H9 (cell line): ENCODE results near the gene TRIB2. TPM values are rescaled to one million over a fixed set of nuclear protein-coding genes. Genes with fewer than 3 reads are reported as not detected.

Source experiments
- DNase-seq: peaks from one replicate; pipeline ENCODE4 v3.0.0-alpha.2; 2017
- H2AFZ ChIP-seq: one replicate; pipeline ENCODE4 v1.6.1; 2013; ENCODE audit warnings: mild to moderate bottlenecking, low read length, control low read depth, moderate library complexity
- H2AK5ac ChIP-seq: 2 replicates; pipeline ENCODE4 v1.6.1; 2013; ENCODE audit warnings: low read length, control low read depth, mixed read lengths; ENCODE audit not compliant: insufficient read length
- H2BK120ac ChIP-seq: one replicate; pipeline ENCODE4 v1.6.1; 2013; ENCODE audit warnings: low read depth, mild to moderate bottlenecking, low read length, control low read depth, inconsistent platforms; ENCODE audit not compliant: poor library complexity, severe bottlenecking
- H2BK12ac ChIP-seq: 2 replicates; pipeline ENCODE4 v1.6.1; 2013; ENCODE audit warnings: low read length, control low read depth, mixed read lengths, low read depth; ENCODE audit not compliant: insufficient read length
- H2BK15ac ChIP-seq: 2 replicates; pipeline ENCODE4 v1.6.1; 2013; ENCODE audit warnings: low read depth, low read length, control low read depth
- H2BK20ac ChIP-seq: one replicate; pipeline ENCODE4 v1.6.1; 2013; ENCODE audit warnings: low read depth, mild to moderate bottlenecking, low read length, control low read depth, inconsistent platforms; ENCODE audit not compliant: poor library complexity, severe bottlenecking
- H2BK5ac ChIP-seq: 2 replicates; pipeline ENCODE4 v1.6.1; 2013; ENCODE audit warnings: low read length, control low read depth, mixed read lengths; ENCODE audit not compliant: insufficient read length
- H3K14ac ChIP-seq: 2 replicates; pipeline ENCODE4 v1.6.1; 2013; ENCODE audit warnings: low read length, control low read depth; ENCODE audit not compliant: insufficient read depth
- H3K18ac ChIP-seq: 2 replicates; pipeline ENCODE4 v1.6.1; 2013; ENCODE audit warnings: low read depth, mild to moderate bottlenecking, mixed read lengths, low read length, control low read depth; ENCODE audit not compliant: insufficient read length
- H3K23ac ChIP-seq: 2 replicates; pipeline ENCODE4 v1.6.1; 2013; ENCODE audit warnings: low read length, control low read depth, mixed read lengths, low read depth; ENCODE audit not compliant: insufficient read length
- H3K23me2 ChIP-seq: 2 replicates; pipeline ENCODE4 v1.6.1; 2013; ENCODE audit warnings: low read depth, mild to moderate bottlenecking, mixed read lengths, low read length, control low read depth; ENCODE audit not compliant: insufficient read length, poor library complexity, severe bottlenecking
- H3K27ac ChIP-seq: 2 replicates; pipeline ENCODE4 v1.5.1; 2013; ENCODE audit warnings: low read length, control low read depth, mixed read lengths, low read depth; ENCODE audit not compliant: insufficient read length
- H3K27me3 ChIP-seq: 2 replicates; pipeline ENCODE4 v1.6.1; 2013; ENCODE audit warnings: low read length, control low read depth, inconsistent platforms; ENCODE audit not compliant: insufficient read depth
- H3K4ac ChIP-seq: 2 replicates; pipeline ENCODE4 v1.6.1; 2013; ENCODE audit warnings: low read depth, mild to moderate bottlenecking, control low read depth, inconsistent platforms, low read length, moderate library complexity
- H3K4me1 ChIP-seq: 2 replicates; pipeline ENCODE4 v1.6.1; 2013; ENCODE audit warnings: low read length, control low read depth, inconsistent platforms; ENCODE audit not compliant: insufficient read depth
- H3K4me2 ChIP-seq: 2 replicates; pipeline ENCODE4 v1.6.1; 2013; ENCODE audit warnings: low read length, control low read depth, mixed read lengths; ENCODE audit not compliant: insufficient read length, insufficient read depth
- H3K56ac ChIP-seq: 2 replicates; pipeline ENCODE4 v1.6.1; 2013; ENCODE audit warnings: low read depth, mild to moderate bottlenecking, mixed read lengths, low read length, control low read depth; ENCODE audit not compliant: insufficient read length
- H3K79me1 ChIP-seq: 2 replicates; pipeline ENCODE4 v1.6.1; 2013; ENCODE audit warnings: low read depth, mild to moderate bottlenecking, moderate library complexity, low read length, control low read depth, inconsistent platforms; ENCODE audit not compliant: insufficient read depth, poor library complexity, severe bottlenecking
- H3K79me2 ChIP-seq: 2 replicates; pipeline ENCODE4 v1.6.1; 2013; ENCODE audit warnings: low read length, control low read depth, inconsistent platforms; ENCODE audit not compliant: insufficient read depth
- H3K9ac ChIP-seq: 2 replicates; pipeline ENCODE4 v1.6.1; 2013; ENCODE audit warnings: low read length, control low read depth, mixed read lengths; ENCODE audit not compliant: insufficient read length; ENCODE audit errors: extremely low read depth
- H3K9me3 ChIP-seq: one replicate; pipeline ENCODE4 v1.6.1; 2013; ENCODE audit warnings: low read depth, low read length, inconsistent platforms; ENCODE audit not compliant: control insufficient read depth
- H3T11ph ChIP-seq: one replicate; pipeline ENCODE4 v1.6.1; 2013; ENCODE audit warnings: mild to moderate bottlenecking, low read length, control low read depth, inconsistent platforms
- H4K20me1 ChIP-seq: one replicate; pipeline ENCODE4 v1.6.1; 2013; ENCODE audit not compliant: control insufficient read depth, insufficient read length, insufficient read depth
- H4K5ac ChIP-seq: 2 replicates; pipeline ENCODE4 v1.6.1; 2013; ENCODE audit warnings: low read depth, mild to moderate bottlenecking, mixed read lengths, low read length, control low read depth; ENCODE audit not compliant: insufficient read length
- H4K8ac ChIP-seq: replicated peaks from 2 replicates; pipeline ENCODE4 v1.6.1; 2013; ENCODE audit warnings: low read length, control low read depth, mixed read lengths, low read depth; ENCODE audit not compliant: insufficient read length
- H4K91ac ChIP-seq: 2 replicates; pipeline ENCODE4 v1.6.1; 2013; ENCODE audit warnings: low read depth, mild to moderate bottlenecking, moderate library complexity, mixed read lengths, low read length, control low read depth; ENCODE audit not compliant: insufficient read length
- H3K27ac Mint-ChIP-seq, 3 experiments: 2 replicates in 2 of 3; 3 replicates in 1 of 3; pipeline ENCODE4 v1.8.0; 2020 to 2021; ENCODE audit warnings: mixed read lengths in 3 of 3, mild to moderate bottlenecking in 1 of 3, moderate library complexity in 1 of 3
- H3K27me3 Mint-ChIP-seq: 2 replicates; pipeline ENCODE4 v1.8.0; 2021; ENCODE audit warnings: low read depth, mild to moderate bottlenecking, moderate library complexity, mixed read lengths
- H3K36me3 Mint-ChIP-seq, 3 experiments: 2 replicates in 2 of 3; 3 replicates in 1 of 3; pipeline ENCODE4 v1.8.0; 2020 to 2021; ENCODE audit warnings: low read depth in 3 of 3, mixed read lengths in 3 of 3; ENCODE audit not compliant: insufficient read depth in 1 of 3
- H3K4me1 Mint-ChIP-seq, 2 experiments: 2 replicates each; pipeline ENCODE4 v1.8.0; 2020; ENCODE audit warnings: mixed read lengths in 2 of 2
- H3K4me3 Mint-ChIP-seq, 2 experiments: 2 replicates in 1 of 2; 3 replicates in 1 of 2; pipeline ENCODE4 v1.8.0; 2020 to 2021; ENCODE audit warnings: mild to moderate bottlenecking in 2 of 2, mixed read lengths in 2 of 2, moderate library complexity in 1 of 2
- H3K9me3 Mint-ChIP-seq, 2 experiments: 2 replicates in 1 of 2; 3 replicates in 1 of 2; pipeline ENCODE4 v1.8.0; 2020; ENCODE audit warnings: mild to moderate bottlenecking in 2 of 2, mixed read lengths in 2 of 2, moderate library complexity in 1 of 2
- WGBS: extraction: QIAGEN DNeasy Blood & Tissue Kit; methylation state at CpG from one replicate; pipeline ENCODE4 v1.1.7; 2013; ENCODE audit warnings: missing lambda C conversion rate, low lambda C conversion rate, mixed read lengths; ENCODE audit not compliant: insufficient read length; ENCODE audit errors: extremely low coverage; 5-methylcytosine and 5-hydroxymethylcytosine counted together
- total RNA-seq: library from RNA; stranded (reverse); gene quantifications from 2 replicates; pipeline ENCODE4 v1.2.1, GENCODE V29; 2021
- TF ChIP-seq, protein P1 (sequence below): fragments of 200-600 bp; sonication (generic); conservative IDR thresholded peaks from 3 replicates; pipeline ENCODE4 v1.8.0; 2021; ENCODE audit warnings: antibody characterized with exemption, mild to moderate bottlenecking

The TRIB2 gene
- total RNA-seq, 1 experiment from 2014 or later, result 41.9 TPM

GRCh38 chr2:12702168-12703121, 14.3 kb upstream of the TRIB2 start:
- H2BK120ac ChIP-seq, result no peak overlapping the region
- no peaks in the 10 kb centered on the region for H3K23me2 ChIP-seq
- H3K14ac ChIP-seq, result no peak overlapping the region
- no peak overlapping the region for H2AFZ ChIP-seq
- no peak overlapping the region for H3K27ac ChIP-seq
- Mint-ChIP-seq H3K27me3 (peaks cover 8% of the 10 kb centered on the region), H3K9me3 (peaks cover 0 to 10% of the 10 kb centered on the region in 2 experiments; a peak in 4 of 5 replicates), H3K36me3 (peaks cover 0 to 6% (median 0%) of the 10 kb centered on the region in 3 experiments; a peak in 3 of 7 replicates), H3K4me3 (no peak overlapping the region), H3K27ac (peak overlapping the region in 1 of 3 experiments; percentile 57; a peak in 2 of 7 replicates), H3K4me1 (peaks cover 10 to 13% of the 10 kb centered on the region in 2 experiments)
- no peak overlapping the region for H2BK5ac ChIP-seq
- no peaks in the 10 kb centered on the region for H3K79me2 ChIP-seq
- H3K27me3 ChIP-seq, result no peaks in the 10 kb centered on the region
- H3K9me3 ChIP-seq, result no peaks in the 10 kb centered on the region
- H4K5ac ChIP-seq, result no peak overlapping the region
- no peaks in the 10 kb centered on the region for H3K79me1 ChIP-seq
- H4K20me1 ChIP-seq, result no peaks in the 10 kb centered on the region
- no peak overlapping the region for H2AK5ac ChIP-seq
- H2BK20ac ChIP-seq, result no peak overlapping the region
- H4K91ac ChIP-seq, result no peak overlapping the region
- no peak overlapping the region for H2BK12ac ChIP-seq
- TF ChIP-seq, protein P1, sequence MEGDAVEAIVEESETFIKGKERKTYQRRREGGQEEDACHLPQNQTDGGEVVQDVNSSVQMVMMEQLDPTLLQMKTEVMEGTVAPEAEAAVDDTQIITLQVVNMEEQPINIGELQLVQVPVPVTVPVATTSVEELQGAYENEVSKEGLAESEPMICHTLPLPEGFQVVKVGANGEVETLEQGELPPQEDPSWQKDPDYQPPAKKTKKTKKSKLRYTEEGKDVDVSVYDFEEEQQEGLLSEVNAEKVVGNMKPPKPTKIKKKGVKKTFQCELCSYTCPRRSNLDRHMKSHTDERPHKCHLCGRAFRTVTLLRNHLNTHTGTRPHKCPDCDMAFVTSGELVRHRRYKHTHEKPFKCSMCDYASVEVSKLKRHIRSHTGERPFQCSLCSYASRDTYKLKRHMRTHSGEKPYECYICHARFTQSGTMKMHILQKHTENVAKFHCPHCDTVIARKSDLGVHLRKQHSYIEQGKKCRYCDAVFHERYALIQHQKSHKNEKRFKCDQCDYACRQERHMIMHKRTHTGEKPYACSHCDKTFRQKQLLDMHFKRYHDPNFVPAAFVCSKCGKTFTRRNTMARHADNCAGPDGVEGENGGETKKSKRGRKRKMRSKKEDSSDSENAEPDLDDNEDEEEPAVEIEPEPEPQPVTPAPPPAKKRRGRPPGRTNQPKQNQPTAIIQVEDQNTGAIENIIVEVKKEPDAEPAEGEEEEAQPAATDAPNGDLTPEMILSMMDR, result no peak
- H3K4ac ChIP-seq, result no peak overlapping the region
- H3K9ac ChIP-seq, result no peak overlapping the region
- H3K4me1 ChIP-seq, result peaks cover 4% of the 10 kb centered on the region; the same call in 1 of the 2 replicates
- no peak overlapping the region for H3T11ph ChIP-seq
- no peak overlapping the region for H3K56ac ChIP-seq
- no peak for DNase-seq
- no peak overlapping the region for H3K18ac ChIP-seq
- H2BK15ac ChIP-seq, result no peak overlapping the region
- H4K8ac ChIP-seq, result no peak overlapping the region
- H3K4me2 ChIP-seq, result no peak overlapping the region
- H3K23ac ChIP-seq, result no peak overlapping the region
- no CpG with 5 or more reads among the region's 7 CpGs for WGBS
